ENCODE measurements around the gene NDUFA12. TPM values are rescaled to one million over a fixed set of nuclear protein-coding genes. Genes with fewer than 3 reads are reported as not detected.

NDUFA12 gene
- total and polyA plus RNA-seq, 2 of the 13 experiments (the other 11 are each of a cell fraction or from before 2014, with no cell fraction given): 101 to 173 TPM

GRCh38 chr12:94952325-94952724 lies 51.2 kb downstream of the NDUFA12 start:
- in situ Hi-C loops (cut with HindIII; ENCODE audit: extremely low pct_ligation_motif_present, low pct_unique_long_range_greater_than_20kb): no loop called here
- ATAC-seq (no peak), DNase-seq (ENCODE audit: low spot score) (no peak), FAIRE-seq (no peak)
- H3K27ac ChIP-seq (ENCODE audit: extremely low read length, insufficient read depth, low read length): no peak overlapping the region
- CTCF ChIA-PET (ENCODE audit: low intra/inter-chr PET ratio, low total read pairs): no interaction called here
- no peaks in the 10 kb centered on the region for H3K36me3 ChIP-seq (replicated peaks in 1 of 2; ENCODE audit: control insufficient read depth in 1 of 2, insufficient read depth in 2 of 2, low read length in 2 of 2)
- H3K27me3 ChIP-seq (ENCODE audit: control insufficient read depth in 1 of 2, insufficient read depth in 2 of 2, low read length in 2 of 2): no peaks in the 10 kb centered on the region
- H3K4me3 ChIP-seq (replicated peaks in 1 of 3; ENCODE audit: insufficient read depth in 1 of 3, low read depth in 2 of 3, low read length in 3 of 3): no peak overlapping the region
- H3K79me2 ChIP-seq (ENCODE audit: insufficient read depth, low read length): no peaks in the 10 kb centered on the region
- no peak overlapping the region for H2AFZ ChIP-seq (ENCODE audit: low read length)
- no TSS peak for BruUV-seq (replicated peaks)
- intact Hi-C loops (cut with micrococcal nuclease; ENCODE audit: unreplicated experiment): no loop called here
- no peaks in the 10 kb centered on the region for H4K20me1 ChIP-seq (ENCODE audit: insufficient read depth, low read length)
- POLR2A ChIA-PET: no interaction called here
- no peak overlapping the region for H3K9ac ChIP-seq (ENCODE audit: insufficient read depth, low read depth, low read length)
- peaks cover 16% of the 10 kb centered on the region for H3K4me1 ChIP-seq (ENCODE audit: insufficient read depth, low read length)
- no peaks in the 10 kb centered on the region for H3K9me3 ChIP-seq (ENCODE audit: low read length)
- H3K4me2 ChIP-seq (ENCODE audit: low read depth, low read length): no peak overlapping the region
- WGBS (ENCODE audit: low lambda C conversion rate): 49% methylated on average over 2 of the region's 2 CpGs
- TF ChIP-seq, protein P1, sequence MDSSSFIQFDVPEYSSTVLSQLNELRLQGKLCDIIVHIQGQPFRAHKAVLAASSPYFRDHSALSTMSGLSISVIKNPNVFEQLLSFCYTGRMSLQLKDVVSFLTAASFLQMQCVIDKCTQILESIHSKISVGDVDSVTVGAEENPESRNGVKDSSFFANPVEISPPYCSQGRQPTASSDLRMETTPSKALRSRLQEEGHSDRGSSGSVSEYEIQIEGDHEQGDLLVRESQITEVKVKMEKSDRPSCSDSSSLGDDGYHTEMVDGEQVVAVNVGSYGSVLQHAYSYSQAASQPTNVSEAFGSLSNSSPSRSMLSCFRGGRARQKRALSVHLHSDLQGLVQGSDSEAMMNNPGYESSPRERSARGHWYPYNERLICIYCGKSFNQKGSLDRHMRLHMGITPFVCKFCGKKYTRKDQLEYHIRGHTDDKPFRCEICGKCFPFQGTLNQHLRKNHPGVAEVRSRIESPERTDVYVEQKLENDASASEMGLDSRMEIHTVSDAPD (CRISPR knock-in tag; IDR thresholded peaks at IDR 0.05): no peak
- TF ChIP-seq, protein P2, sequence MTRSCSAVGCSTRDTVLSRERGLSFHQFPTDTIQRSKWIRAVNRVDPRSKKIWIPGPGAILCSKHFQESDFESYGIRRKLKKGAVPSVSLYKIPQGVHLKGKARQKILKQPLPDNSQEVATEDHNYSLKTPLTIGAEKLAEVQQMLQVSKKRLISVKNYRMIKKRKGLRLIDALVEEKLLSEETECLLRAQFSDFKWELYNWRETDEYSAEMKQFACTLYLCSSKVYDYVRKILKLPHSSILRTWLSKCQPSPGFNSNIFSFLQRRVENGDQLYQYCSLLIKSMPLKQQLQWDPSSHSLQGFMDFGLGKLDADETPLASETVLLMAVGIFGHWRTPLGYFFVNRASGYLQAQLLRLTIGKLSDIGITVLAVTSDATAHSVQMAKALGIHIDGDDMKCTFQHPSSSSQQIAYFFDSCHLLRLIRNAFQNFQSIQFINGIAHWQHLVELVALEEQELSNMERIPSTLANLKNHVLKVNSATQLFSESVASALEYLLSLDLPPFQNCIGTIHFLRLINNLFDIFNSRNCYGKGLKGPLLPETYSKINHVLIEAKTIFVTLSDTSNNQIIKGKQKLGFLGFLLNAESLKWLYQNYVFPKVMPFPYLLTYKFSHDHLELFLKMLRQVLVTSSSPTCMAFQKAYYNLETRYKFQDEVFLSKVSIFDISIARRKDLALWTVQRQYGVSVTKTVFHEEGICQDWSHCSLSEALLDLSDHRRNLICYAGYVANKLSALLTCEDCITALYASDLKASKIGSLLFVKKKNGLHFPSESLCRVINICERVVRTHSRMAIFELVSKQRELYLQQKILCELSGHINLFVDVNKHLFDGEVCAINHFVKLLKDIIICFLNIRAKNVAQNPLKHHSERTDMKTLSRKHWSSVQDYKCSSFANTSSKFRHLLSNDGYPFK (CRISPR knock-in tag; IDR thresholded peaks at IDR 0.05; ENCODE audit: borderline replicate concordance): no peak
- no peak for TF ChIP-seq ZNF7 (CRISPR knock-in tag; IDR thresholded peaks at IDR 0.05)
- no peak for TF ChIP-seq BRCA1 (CRISPR knock-in tag; IDR thresholded peaks at IDR 0.05)
- TF ChIP-seq, protein P3, sequence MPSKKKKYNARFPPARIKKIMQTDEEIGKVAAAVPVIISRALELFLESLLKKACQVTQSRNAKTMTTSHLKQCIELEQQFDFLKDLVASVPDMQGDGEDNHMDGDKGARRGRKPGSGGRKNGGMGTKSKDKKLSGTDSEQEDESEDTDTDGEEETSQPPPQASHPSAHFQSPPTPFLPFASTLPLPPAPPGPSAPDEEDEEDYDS (CRISPR knock-in tag; IDR thresholded peaks at IDR 0.05): no peak
- TF ChIP-seq PHF8 (CRISPR knock-in tag; IDR thresholded peaks at IDR 0.05): no peak
- no peak for TF ChIP-seq NR3C1 (CRISPR knock-in tag; IDR thresholded peaks at IDR 0.05)
- TF ChIP-seq, protein P4, sequence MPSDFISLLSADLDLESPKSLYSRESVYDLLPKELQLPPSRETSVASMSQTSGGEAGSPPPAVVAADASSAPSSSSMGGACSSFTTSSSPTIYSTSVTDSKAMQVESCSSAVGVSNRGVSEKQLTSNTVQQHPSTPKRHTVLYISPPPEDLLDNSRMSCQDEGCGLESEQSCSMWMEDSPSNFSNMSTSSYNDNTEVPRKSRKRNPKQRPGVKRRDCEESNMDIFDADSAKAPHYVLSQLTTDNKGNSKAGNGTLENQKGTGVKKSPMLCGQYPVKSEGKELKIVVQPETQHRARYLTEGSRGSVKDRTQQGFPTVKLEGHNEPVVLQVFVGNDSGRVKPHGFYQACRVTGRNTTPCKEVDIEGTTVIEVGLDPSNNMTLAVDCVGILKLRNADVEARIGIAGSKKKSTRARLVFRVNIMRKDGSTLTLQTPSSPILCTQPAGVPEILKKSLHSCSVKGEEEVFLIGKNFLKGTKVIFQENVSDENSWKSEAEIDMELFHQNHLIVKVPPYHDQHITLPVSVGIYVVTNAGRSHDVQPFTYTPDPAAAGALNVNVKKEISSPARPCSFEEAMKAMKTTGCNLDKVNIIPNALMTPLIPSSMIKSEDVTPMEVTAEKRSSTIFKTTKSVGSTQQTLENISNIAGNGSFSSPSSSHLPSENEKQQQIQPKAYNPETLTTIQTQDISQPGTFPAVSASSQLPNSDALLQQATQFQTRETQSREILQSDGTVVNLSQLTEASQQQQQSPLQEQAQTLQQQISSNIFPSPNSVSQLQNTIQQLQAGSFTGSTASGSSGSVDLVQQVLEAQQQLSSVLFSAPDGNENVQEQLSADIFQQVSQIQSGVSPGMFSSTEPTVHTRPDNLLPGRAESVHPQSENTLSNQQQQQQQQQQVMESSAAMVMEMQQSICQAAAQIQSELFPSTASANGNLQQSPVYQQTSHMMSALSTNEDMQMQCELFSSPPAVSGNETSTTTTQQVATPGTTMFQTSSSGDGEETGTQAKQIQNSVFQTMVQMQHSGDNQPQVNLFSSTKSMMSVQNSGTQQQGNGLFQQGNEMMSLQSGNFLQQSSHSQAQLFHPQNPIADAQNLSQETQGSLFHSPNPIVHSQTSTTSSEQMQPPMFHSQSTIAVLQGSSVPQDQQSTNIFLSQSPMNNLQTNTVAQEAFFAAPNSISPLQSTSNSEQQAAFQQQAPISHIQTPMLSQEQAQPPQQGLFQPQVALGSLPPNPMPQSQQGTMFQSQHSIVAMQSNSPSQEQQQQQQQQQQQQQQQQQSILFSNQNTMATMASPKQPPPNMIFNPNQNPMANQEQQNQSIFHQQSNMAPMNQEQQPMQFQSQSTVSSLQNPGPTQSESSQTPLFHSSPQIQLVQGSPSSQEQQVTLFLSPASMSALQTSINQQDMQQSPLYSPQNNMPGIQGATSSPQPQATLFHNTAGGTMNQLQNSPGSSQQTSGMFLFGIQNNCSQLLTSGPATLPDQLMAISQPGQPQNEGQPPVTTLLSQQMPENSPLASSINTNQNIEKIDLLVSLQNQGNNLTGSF (CRISPR knock-in tag; IDR thresholded peaks at IDR 0.05): no peak
- TF ChIP-seq ZNF34 (CRISPR knock-in tag; IDR thresholded peaks at IDR 0.05; ENCODE audit: borderline replicate concordance): no peak
- no peak for TF ChIP-seq ZNF44 (CRISPR knock-in tag; IDR thresholded peaks at IDR 0.05)
- no peak for TF ChIP-seq ZNF772 (CRISPR knock-in tag; IDR thresholded peaks at IDR 0.05)
- TF ChIP-seq KDM5B (CRISPR knock-in tag; IDR thresholded peaks at IDR 0.05; ENCODE audit: borderline replicate concordance): no peak
